Astrocyte of the hippocampus (primary cell): Measurements from ENCODE around the gene MIGA2.
"Not testable (repeated sequence)": the region's sequence is repeated elsewhere in the genome, so short reads cannot be mapped to it uniquely, and the experiment has no call there.

Experiments
- DNase-seq: peaks from one replicate; pipeline ENCODE4 v3.0.0; 2011; ENCODE audit warnings: low read depth, low spot score

The MIGA2 gene

GRCh38 chr9:129036241-129036922 is at the start of gene MIGA2:
TSS of gene MIGA2 (plus strand) at chr9:129036626. CDS start at chr9:129040595, 3,969 bp downstream.
- peak; percentile 100 for DNase-seq

- DNase-seq, result no peak
Observed at GRCh38 chr9:128986671-128987070, 49.8 kb upstream of the MIGA2 start.

- peak; percentile 95 for DNase-seq
Observed at GRCh38 chr9:128987805-128988204, 48.6 kb upstream of the MIGA2 start.

- no peak for DNase-seq
Observed at GRCh38 chr9:128992995-128993394, 43.4 kb upstream of the MIGA2 start.

- no peak for DNase-seq
Observed at GRCh38 chr9:128995791-128996190, 40.6 kb upstream of the MIGA2 start.

- DNase-seq, result no peak
Observed at GRCh38 chr9:128998462-128998861, 38.0 kb upstream of the MIGA2 start.

- no peak for DNase-seq
Observed at GRCh38 chr9:128999581-129000206, 36.7 kb upstream of the MIGA2 start.

- no peak for DNase-seq
Observed at GRCh38 chr9:129001504-129002325, 34.7 kb upstream of the MIGA2 start.

GRCh38 chr9:129002992-129003391 is 33.4 kb upstream of the MIGA2 start:
- no peak for DNase-seq

GRCh38 chr9:129004173-129004572 is 32.3 kb upstream of the MIGA2 start:
- DNase-seq, result not testable (repeated sequence)

GRCh38 chr9:129005336-129005997 is 31.0 kb upstream of the MIGA2 start:
- no peak for DNase-seq

GRCh38 chr9:129006328-129007034 is 29.9 kb upstream of the MIGA2 start:
- peak; percentile 89 for DNase-seq

- no peak for DNase-seq
Observed at GRCh38 chr9:129007035-129007765, 29.2 kb upstream of the MIGA2 start.

GRCh38 chr9:129007766-129008468 is 28.5 kb upstream of the MIGA2 start:
- DNase-seq, result no peak

GRCh38 chr9:129008469-129008965 is 27.9 kb upstream of the MIGA2 start:
- no peak for DNase-seq

GRCh38 chr9:129008986-129009583 is 27.3 kb upstream of the MIGA2 start:
- DNase-seq, result no peak

- DNase-seq, result no peak
Observed at GRCh38 chr9:129009584-129010141, 26.8 kb upstream of the MIGA2 start.

GRCh38 chr9:129010267-129010975 is 26.0 kb upstream of the MIGA2 start:
- DNase-seq, result no peak
